SW480 (cell line): Measurements from ENCODE around the gene PLXNC1.

ENCODE experiments used
- DNase-seq: peaks from one replicate; pipeline ENCODE4 v3.0.0-alpha.2; 2016; ENCODE audit warnings: low spot score

Gene PLXNC1

DNA sequence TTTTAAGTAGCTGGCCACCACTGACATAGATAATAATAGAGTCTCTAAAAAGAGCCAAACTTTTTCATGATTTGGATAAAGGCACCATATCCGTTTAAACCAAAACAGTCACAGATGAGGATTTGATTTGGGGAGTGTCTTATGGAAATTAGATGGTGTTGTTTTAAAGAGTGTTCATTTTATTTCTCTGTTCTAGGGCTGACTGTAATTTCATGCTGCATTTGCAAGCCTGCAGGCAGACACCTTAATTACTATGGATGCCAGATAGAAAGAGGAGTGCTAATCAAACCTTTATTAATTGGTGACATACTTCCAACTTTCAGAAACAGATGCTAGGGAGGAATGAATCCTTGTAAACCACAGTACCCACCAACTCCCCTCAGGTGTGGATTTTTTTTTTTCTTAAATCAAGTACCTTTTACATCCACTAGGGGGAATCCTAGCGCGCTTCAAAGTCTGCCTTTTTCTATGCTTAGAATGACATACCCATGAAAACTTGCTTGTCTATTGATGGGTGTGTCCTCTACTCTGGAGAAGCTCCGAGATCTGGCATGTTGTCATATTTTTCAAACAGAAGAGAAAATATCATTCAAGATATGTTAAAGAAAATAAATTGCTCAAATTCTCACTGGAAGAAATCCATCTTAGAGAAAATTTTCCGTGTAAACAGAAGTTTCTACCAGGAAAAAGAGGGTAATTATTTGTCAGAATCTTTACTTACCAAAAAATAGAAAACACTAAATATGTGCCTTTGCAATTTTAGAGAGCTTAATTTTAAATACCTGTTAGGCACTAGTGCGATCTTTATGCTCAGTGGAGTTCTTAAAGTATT, 14.2 kb upstream of the PLXNC1 start:
- peak; percentile 70 for DNase-seq

DNA sequence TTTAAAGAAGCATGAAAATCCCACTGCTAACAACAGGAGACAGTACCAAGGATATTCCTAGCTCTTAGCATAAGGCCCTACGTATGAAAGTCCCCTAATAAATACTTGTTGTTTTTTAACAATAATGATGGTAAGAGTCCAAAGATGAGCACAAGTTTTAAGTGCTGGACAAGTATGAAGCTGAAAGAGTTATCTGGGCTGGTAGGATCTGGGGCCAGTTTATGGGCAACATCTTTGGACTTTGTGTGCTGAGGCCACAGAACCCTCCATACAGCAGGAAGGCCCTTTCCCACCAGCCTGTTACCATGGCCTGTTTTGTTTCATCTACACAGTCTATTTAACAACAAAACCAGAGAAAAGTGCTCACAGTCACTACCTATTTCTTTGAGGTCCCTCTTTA, 12.5 kb upstream of the PLXNC1 start:
- DNase-seq, result no peak

DNA sequence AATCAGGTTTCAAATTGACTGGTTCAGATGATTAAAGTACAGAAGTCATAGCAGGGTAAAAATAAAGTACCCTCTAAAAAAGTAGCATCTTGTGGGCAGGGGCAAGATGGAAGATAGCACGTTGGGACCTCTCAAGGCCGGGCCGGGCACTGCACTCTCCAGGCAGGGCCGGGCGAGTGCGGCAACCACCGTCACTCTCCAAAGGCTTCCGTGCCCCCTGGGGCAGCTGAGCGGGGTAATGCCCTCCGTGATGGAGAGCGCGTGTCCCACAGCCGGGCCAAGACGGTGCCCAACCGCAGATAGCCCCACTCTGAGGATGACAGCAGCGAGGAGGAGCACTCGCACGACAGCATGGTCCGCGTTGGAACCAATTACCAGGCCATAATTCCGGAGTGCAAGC, 8.6 kb upstream of the PLXNC1 start:
- no peak for DNase-seq

DNA sequence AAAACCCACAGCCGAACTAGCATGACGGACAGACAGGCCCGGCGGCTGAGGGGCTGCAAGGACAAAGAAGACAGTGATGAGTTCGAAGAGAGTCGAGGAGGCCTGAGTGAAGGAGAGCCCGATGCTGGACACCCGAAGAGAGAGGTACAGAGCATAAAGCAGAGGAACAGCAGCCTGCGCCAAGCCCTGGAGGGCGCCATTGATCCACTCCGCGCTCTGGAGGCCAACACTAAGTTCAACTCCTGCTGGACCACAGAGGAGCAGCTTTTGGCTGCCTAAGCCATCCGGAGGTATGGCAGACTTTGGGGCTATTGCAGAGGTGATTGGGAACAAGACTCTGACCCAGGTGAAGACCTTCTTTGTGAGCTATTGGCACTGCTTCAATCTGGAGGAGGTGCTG, 7.8 kb upstream of the PLXNC1 start:
- peak; percentile 10 for DNase-seq

DNA sequence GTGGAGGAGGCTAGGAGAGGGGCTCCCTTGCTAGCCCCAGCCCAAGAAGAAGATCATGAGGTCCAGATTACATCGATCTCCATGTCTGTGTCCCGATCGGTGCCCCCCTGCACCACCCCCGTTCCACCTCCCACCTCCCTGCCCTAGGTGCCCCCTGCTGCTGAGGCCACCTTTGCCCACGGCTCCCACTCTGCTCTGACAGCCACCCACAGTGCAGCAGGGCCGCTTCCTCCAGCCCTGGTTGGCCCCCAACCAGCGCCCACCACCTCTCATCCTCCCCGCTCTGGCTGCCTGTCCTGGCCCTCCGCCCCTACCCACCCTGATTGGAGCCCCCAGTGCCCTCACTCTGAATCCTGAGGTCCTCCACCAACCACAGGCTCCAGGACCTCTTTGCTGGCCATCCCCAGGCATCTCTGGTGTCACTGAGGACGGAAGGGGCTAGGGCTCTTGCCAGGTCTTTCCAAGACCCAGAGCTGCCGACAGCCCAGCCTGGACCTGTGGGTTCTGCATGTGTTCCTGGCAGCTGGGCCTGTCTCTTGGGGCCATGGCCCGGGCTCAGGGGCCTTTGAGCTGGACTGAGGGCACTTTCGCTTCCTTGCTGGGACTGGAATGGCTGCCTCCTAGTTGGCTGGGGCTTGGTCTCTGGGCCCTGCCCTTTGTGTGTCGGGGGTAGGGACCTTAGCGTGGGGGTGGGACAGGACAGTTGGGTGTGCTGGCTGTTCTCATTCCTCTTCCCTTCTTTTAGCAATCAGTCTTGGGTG, 7.2 kb upstream of the PLXNC1 start:
- no peak for DNase-seq

DNA sequence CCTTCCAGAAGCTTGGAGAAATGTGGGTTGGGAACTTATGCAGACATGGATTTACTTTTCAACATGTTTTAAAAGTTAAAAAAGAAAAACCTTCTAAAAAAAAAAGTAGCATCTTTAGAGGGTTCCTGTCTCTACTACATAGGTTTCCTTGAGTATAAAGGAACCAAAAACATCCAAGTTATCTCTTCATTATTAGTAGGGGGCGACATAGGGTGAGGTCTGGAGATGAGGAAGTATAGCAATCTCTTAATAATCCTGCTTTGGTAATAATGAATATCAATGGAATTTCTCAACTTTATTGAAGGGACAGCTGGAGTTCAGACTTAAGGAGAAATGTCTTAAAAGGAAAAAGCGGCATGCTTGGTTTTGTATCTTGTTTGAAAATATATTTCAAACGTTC, 6.5 kb upstream of the PLXNC1 start:
- DNase-seq, result no peak

DNA sequence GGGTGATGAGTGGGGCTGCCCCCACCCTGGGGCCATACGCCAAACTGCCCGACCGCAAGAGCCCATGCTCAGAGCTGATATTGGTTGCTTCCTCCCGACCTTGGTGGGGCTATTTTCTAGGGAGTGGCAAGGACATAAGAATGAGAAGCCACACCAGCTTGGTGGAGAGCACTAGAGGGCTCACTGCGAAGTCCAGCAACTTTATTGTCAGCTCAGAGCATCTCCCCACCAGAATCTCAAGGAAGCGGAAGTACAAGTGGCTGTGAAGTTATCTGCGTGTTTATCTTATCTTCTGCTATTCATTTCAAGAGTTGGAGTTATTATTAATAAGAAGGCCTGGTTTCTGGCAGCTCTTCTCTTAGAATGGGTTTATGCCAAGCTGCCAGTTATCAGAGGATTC, 4.9 kb upstream of the PLXNC1 start:
- DNase-seq, result no peak

DNA sequence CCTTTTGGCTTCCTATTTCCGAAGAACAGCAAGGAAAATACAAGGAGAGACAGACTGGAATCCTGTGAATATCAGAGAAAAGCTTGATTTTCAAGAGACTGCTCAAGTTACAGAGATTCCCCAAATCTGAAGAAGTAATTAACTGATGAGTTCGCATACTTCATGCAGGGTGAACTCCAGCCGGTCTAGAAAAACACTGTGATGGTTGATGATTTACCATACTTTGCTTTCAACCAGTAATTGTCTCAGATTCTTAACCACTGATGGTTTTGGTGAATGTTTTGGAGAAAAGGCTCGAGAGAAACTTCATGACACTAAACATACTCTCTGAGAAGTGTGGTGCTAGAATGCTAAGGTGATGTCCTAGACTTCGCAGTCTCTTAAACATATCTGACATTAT, 4.4 kb upstream of the PLXNC1 start:
- no peak for DNase-seq

DNA sequence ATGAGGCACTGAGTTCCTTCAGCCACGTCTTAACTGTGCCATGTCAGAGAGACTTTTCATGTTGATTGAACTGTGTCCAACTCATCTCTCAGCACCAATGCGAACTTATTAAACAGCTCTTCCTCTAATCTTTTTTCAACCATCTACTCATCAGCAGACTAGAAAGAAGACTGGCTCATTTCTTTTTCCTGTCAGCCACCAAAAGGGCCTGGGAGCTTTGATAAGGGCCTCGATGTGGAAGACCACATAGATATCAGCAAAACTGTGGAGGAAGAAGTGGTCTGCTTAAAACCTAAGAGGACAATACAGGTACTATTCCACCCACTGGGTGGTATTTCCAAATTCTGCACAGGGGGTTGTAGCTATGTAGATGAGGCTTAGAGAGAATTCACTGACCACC, 3.6 kb upstream of the PLXNC1 start:
- DNase-seq, result no peak

DNA sequence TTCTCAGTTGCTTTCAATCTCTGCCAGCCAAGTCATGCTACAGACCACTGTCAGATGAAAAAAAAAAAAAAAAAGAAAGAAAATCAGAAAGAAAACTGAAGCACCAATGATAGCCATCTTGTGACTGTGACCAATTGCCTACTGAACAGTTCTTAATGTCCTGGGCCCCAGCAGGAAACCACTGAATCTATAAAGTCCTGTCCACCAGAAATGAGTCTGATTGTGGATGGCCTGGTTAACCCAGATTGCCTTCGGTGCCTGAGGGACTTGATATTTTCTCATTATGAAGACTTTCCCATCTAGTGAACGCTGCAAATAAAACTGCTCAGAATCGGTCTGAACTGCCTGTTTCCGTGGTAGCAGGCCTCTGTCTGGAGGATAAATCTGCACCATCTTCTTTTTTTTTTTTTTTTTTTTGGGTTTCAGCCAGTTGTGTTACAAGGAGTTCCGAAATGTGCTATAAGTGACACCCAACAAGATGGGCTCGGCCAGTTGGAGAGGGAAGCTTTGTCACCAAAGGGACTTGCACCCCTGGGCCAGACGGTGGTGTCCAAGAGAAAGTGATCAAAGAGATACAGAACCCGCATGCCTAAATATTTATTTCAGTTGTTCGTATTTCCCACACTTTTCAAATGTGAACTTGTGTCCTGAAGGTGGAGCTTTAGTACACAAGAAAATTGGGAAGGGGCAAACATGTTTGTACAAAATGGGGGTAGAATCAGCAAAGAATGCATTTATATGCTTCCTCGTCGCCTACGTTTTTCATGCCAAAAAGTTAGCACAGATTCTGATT, 3.0 kb upstream of the PLXNC1 start:
- DNase-seq, result peak; percentile 5

DNA sequence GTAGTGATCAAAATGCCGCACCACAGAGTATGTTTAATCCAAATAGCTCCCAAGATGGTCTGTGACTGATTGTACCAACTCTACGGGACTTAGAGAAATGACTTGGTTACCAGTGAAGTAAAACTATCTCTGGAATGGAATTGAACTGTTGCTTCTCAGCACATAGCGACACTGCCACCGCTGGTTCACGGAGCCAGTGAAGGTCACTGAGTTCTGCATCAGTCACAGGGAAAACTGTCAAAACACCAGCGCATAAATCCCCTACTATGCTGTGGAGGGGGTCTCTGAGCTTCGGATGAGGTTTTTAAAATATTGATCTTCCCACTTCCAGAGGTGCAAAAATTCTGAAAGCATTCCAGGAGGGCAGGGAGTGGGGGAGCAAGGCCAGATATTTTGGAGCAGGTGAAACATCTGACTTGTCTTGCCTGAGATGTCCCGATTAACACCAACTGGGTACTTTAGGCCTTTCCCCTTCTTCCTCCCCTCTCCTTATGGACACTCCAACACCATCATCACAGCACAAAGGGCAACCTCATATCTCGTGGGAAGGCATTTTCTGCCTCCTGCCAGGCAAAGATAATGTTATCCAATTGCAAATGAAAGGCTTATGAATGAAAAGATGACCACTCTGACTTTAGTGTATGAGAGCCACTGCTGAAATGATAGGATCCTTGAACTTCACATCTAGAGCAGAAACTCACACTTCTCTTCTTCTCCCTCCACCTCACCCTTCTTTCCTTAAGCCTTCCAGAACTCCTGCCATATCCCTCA, 2.0 kb upstream of the PLXNC1 start:
- no peak for DNase-seq

DNA sequence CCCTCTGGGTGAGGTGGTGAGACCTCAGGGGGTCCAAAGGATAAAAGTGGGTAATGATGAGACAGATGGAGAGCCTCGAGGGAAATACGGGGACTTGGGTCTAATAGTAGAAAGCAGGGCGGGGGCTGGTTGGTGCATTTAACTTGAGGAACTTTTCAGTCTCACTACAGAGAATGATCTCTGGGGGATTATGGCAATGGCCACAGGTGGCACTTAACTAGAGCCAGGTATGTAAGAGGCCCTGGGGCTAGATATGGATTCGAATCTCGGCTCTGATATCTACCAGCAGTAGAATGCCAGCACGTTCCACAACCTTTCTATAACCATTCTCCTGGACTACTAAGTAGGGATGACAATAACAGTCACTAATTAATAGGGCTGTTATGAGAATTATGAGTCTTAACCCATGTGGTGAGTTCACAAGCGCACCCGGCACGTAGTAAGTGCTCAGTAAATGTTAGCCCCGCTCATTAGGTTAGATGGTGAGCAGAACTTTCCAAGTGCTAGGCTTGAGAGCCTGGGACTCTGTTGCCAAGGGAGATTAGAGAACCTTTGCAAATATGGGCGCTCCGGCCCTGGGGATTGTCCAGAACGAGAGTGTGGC, 888 bp upstream of the PLXNC1 start:
- no peak for DNase-seq

DNA sequence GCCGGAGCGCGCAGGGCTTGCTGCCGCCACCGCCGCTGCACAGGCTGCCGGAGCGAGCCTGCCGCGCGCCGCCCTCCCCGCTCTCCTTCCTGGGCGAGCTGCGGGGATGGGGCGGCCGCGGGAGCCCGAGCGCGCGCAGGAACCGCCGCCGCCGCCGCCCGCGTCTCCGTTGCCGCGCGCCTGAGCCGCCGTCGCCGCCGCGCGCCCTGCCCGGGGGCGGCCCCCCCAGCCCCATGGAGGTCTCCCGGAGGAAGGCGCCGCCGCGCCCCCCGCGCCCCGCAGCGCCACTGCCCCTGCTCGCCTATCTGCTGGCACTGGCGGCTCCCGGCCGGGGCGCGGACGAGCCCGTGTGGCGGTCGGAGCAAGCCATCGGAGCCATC, 352 bp downstream of the PLXNC1 start:
- DNase-seq, result no peak

DNA sequence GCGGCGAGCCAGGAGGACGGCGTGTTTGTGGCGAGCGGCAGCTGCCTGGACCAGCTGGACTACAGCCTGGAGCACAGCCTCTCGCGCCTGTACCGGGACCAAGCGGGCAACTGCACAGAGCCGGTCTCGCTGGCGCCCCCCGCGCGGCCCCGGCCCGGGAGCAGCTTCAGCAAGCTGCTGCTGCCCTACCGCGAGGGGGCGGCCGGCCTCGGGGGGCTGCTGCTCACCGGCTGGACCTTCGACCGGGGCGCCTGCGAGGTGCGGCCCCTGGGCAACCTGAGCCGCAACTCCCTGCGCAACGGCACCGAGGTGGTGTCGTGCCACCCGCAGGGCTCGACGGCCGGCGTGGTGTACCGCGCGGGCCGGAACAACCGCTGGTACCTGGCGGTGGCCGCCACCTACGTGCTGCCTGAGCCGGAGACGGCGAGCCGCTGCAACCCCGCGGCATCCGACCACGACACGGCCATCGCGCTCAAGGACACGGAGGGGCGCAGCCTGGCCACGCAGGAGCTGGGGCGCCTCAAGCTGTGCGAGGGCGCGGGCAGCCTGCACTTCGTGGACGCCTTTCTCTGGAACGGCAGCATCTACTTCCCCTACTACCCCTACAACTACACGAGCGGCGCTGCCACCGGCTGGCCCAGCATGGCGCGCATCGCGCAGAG, 873 bp downstream of the PLXNC1 start:
- peak; percentile 60 for DNase-seq

DNA sequence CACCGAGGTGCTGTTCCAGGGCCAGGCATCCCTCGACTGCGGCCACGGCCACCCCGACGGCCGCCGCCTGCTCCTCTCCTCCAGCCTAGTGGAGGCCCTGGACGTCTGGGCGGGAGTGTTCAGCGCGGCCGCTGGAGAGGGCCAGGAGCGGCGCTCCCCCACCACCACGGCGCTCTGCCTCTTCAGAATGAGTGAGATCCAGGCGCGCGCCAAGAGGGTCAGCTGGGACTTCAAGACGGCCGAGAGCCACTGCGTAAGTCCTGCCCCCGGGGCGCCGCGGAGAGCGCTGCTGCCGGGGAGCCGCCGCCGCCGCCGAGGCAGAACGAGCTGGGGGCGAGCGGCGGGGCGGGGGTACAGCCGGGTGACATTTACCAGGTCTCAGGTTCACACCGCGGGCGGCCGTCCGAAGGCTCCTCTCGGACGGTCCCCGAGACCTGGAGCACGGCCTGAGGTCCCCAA, 1.4 kb downstream of the PLXNC1 start:
- DNase-seq, result no peak

DNA sequence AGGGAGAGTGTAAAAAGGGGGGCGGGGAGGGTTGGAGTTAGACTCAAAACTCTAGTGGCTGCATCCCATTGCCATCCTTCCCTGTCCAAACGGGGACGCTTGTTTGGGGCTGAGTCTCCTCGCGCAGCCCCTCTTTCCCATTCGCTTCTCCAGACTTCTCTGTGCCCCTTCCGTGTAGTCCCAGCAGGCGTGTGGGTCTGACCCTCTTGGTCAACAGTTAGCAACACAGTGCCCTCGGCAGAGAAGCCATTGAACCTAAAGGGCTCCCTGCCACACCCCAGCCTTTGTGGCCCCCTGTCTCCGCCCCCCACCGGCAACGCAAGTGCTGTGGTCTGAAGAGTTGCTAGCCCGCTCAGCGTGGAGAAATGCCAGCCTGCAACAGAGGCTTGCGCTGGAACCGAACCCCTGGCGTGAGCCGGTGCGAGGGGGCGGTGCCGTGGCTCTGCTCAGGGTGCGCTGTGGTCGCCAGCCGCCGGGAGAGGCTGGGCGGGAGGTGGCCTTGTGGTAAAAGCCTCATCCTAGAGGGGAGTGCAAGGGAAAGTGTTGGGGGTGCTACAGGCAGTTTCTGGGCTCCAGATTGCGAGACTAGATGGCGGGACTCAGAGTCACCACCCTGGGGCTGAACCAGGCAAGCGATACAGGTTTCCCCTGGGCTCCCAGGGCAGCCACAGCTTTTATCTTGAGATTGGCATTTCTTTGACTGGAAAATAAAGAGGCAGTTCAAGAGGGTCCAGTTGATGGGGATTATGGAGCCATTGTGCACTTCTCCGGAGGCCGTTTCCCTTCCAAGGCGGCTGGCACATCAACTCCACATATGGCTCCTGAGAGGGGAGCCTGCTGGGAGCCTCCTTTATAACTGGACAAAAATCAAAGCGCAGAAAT, 2.1 kb downstream of the PLXNC1 start:
- peak; percentile 4 for DNase-seq

DNA sequence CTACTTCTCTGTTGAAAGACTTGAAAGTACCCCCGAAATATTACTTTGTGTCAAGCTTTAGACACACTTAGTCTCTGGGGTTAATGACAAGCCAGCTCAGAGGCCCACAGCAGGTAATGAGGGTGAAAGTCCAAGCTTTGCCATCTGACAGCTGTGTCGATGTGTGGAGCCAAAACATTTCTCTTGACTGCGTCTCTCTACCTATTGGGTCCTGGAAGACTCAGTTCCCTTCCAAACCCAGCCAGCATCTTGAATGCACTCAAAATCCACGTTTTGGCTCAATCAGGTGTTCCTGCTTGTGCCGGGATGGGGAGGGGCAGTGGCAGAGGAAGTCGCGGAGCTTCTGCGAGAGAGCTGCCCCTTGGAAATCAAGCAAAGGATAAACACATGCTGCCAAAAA, 3.2 kb downstream of the PLXNC1 start:
- peak; percentile 15 for DNase-seq

DNA sequence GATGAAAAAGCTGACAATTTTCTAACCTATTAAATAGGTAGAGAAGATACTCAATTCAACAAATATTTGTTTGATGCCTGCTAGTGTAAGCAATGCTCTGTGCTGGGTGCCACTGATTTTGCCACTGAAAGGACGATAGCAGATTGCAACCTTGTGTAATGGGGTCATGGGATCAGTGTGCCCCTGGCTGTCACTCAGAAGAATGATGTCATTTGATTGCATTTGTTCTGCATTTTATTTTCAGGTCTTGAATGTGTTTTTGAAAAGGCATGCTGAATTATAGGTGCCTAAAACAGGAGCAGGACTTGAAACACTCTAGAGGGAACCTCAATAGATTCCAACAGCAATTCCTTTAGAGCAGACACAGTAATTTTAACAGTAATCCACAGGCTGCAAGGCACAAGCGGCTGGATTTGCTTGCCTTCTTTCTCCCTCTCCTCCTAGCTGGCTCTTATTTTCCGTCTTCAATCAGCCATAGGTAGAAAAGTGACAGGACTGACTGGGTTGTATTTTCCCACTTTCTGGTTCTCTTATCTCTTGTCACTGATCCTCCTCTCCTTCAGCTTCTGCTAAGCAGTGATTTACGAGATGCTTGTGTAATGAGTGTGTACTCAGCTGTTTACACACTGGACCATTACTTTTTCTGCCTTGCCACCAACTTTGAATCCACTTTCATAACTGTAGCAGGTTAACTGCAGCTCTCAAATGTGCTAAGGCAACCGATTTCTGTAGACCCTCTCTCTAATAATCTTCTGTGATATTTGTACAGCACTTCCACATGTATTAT, 4.1 kb downstream of the PLXNC1 start:
- no peak for DNase-seq

DNA sequence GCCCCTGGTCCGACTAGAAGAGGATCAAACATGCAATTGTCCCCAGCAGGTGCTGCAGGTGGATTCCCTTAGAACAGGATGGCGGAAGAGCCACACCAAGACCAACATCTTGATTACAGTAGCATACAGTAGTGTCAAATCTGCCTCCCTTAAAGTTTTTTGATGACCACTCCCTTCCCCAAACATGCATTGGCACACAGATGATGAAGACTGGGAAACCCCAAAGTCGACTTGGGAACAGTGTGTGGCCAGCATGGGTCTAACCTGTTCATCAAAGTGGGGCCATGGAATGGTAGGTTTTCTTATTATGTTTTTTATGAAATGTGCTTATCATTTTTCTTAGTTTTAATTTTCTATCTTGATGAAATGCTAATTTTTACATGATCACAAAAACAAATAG, 8.8 kb downstream of the PLXNC1 start:
- DNase-seq, result no peak
